ACC112 (cell line): ENCODE results near the gene CCDC122.
A peak's percentile ranks its signal among the peaks of the same experiment; 100 is the strongest.

ENCODE experiments used
- H2AFZ ChIP-seq: fragments of 200-600 bp; sonication (generic); one replicate; pipeline ENCODE4 v1.6.0; 2017; ENCODE audit warnings: antibody characterized with exemption, low read length; ENCODE audit not compliant: unreplicated experiment
- H3K27ac ChIP-seq: fragments of 200-600 bp; sonication (generic); 2 replicates; pipeline ENCODE4 v1.5.1; 2014; ENCODE audit warnings: low read depth, mild to moderate bottlenecking, antibody characterized with exemption, low read length, moderate library complexity
- H3K27me3 ChIP-seq: fragments of 200-600 bp; sonication (generic); 2 replicates; pipeline ENCODE4 v1.6.1; 2014; ENCODE audit warnings: mild to moderate bottlenecking, antibody characterized with exemption, low read length, moderate library complexity, mixed read lengths; ENCODE audit not compliant: insufficient read depth
- H3K36me3 ChIP-seq: fragments of 200-600 bp; sonication (generic); 2 replicates; pipeline ENCODE4 v1.6.1; 2016; ENCODE audit warnings: mild to moderate bottlenecking, antibody characterized with exemption, low read length, moderate library complexity, mixed read lengths; ENCODE audit not compliant: insufficient read depth
- H3K4me1 ChIP-seq: fragments of 200-600 bp; sonication (generic); one replicate; pipeline ENCODE4 v1.6.1; 2016; ENCODE audit warnings: low read length, mixed read lengths; ENCODE audit not compliant: insufficient read depth, unreplicated experiment, control insufficient read depth
- H3K4me3 ChIP-seq: fragments of 200-600 bp; sonication (generic); 2 replicates; pipeline ENCODE4 v1.5.1; 2014; ENCODE audit warnings: mild to moderate bottlenecking, low read depth, low read length
- H3K79me2 ChIP-seq: fragments of 200-600 bp; sonication (generic); one replicate; pipeline ENCODE4 v1.6.0; 2016; ENCODE audit warnings: low read length; ENCODE audit not compliant: control insufficient read depth, unreplicated experiment, insufficient read depth

CCDC122 gene

GRCh38 chr13:43877766-43878165 is 1.8 kb downstream of the CCDC122 start:
- Histone ChIP-seq H2AFZ (no peak overlapping the region), H3K27ac (no peak overlapping the region; the same call in 1 of the 2 replicates)

GRCh38 chr13:43877326-43877725 is 2.2 kb downstream of the CCDC122 start:
- H2AFZ ChIP-seq = no peak overlapping the region
- H3K36me3 ChIP-seq = peaks cover 5% of the 10 kb centered on the region; the same call in 1 of the 2 replicates
- no peak overlapping the region for H3K4me3 ChIP-seq
- H3K79me2 ChIP-seq = peaks cover 12% of the 10 kb centered on the region
- no peaks in the 10 kb centered on the region for H3K27me3 ChIP-seq
- peaks cover 18% of the 10 kb centered on the region for H3K4me1 ChIP-seq
- H3K27ac ChIP-seq = no peak overlapping the region

More at GRCh38 chr13:43877766-43878165, 1.8 kb downstream of the CCDC122 start:
- Histone ChIP-seq H3K36me3 (peaks cover 5% of the 10 kb centered on the region; the same call in 1 of the 2 replicates), H3K4me1 (peaks cover 18% of the 10 kb centered on the region), H3K4me3 (peak overlapping the region; percentile 84), H3K79me2 (peaks cover 12% of the 10 kb centered on the region), H3K27me3 (no peaks in the 10 kb centered on the region)

DNA sequence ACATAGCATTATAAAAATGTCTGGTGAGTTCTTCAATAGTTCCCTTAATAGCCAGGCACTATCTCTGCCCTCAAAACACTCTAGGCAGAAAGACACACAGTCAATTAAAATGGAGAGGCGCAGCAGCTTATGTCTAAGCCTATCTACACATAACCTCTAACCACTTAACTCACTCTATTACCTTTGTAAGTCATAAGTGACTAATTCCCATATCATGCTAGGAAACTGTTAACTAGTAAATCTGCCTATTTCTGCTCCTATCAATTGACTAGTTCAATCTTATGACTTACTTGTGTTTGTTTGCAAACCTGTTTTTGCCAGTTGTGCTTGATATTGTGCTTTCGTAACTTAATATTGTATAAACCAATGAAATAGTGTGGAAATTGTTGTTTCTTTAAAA is 3.2 kb downstream of the CCDC122 start:
- H3K36me3 ChIP-seq = peaks cover 5% of the 10 kb centered on the region; the same call in 1 of the 2 replicates
- no peak overlapping the region for H3K27ac ChIP-seq
- no peak overlapping the region for H3K4me3 ChIP-seq
- H3K27me3 ChIP-seq = no peaks in the 10 kb centered on the region
- H3K79me2 ChIP-seq = peaks cover 12% of the 10 kb centered on the region
- peaks cover 18% of the 10 kb centered on the region for H3K4me1 ChIP-seq
- H2AFZ ChIP-seq = no peak overlapping the region

DNA sequence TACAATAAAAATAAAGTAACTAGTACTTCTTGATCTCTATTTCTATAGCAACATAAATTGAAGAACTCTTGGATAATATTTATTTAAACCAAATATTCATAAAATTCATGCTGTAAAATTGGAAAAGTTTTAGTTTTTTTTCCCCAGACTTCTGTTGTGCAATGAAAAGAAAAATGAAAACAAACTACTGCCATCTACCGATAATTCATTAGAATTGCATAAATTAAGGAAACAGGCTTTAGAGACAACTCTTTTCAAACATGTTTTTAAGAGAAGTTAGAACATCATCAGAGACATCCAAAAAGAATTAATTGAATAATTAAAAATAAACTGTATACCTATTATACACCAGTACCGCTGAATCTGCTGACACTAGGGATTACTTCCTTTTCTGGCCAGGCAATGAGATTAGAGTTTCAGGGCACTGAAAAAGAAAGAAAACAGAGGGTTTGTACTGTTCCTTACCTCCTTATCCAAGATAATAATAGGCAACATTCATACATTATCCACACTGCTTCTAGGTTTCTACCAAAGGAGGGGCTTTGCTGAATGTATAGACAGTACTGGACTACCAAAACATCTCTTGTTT is 4.9 kb downstream of the CCDC122 start:
- Histone ChIP-seq H3K36me3 (peaks cover 5% of the 10 kb centered on the region; the same call in 1 of the 2 replicates), H3K27me3 (no peaks in the 10 kb centered on the region), H3K27ac (no peak overlapping the region), H3K4me3 (no peak overlapping the region), H3K4me1 (peaks cover 15% of the 10 kb centered on the region), H2AFZ (no peak overlapping the region), H3K79me2 (peaks cover 12% of the 10 kb centered on the region)

DNA sequence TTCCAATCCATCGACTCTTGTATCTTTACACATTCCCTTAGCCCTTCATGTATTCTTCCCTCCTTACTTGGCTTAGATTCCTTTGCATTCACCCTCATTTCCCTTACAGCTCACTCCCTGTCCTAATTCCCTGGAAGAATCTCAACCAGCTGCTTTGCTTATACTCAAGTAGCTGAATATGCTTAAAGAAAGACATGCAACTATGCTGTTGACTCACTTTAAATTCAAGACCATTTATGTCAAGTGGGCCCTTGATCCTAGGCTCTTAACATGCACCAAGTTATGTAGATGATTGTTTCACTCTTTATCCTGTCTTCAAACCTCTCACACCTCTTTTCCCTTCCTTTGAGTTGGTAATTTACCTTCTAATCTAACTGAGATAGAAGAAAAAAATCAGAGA is 7.4 kb downstream of the CCDC122 start:
- H2AFZ ChIP-seq = no peak overlapping the region
- H3K79me2 ChIP-seq = no peaks in the 10 kb centered on the region
- peaks cover 5% of the 10 kb centered on the region for H3K36me3 ChIP-seq
- H3K27ac ChIP-seq = no peak overlapping the region
- no peaks in the 10 kb centered on the region for H3K27me3 ChIP-seq
- H3K4me1 ChIP-seq = no peaks in the 10 kb centered on the region
- H3K4me3 ChIP-seq = no peak overlapping the region

DNA sequence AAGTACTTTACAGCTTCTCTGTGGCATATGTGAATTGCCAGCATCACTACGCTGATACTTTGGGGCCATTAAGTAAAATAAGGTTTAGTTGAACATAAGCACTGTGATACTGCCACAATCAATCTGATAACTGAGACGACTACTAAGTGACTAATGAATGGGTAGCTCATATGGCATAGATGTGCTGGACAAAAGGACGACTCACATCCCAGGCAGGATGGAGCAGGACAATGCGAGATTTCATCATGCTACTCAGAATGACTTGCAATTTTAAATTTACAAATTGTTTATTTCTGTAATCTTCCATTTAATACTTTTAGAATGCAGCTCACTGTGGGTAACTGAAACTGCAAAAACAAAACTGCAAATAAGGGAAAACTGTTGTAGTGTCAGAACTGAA is 13.6 kb downstream of the CCDC122 start:
- peaks cover 3% of the 10 kb centered on the region; the same call in 1 of the 2 replicates for H3K36me3 ChIP-seq
- peak overlapping the region; percentile 81 for H3K27ac ChIP-seq
- H3K4me3 ChIP-seq = no peak overlapping the region
- no peak overlapping the region for H2AFZ ChIP-seq
- H3K4me1 ChIP-seq = peaks cover 13% of the 10 kb centered on the region
- H3K27me3 ChIP-seq = no peaks in the 10 kb centered on the region
- H3K79me2 ChIP-seq = no peaks in the 10 kb centered on the region

GRCh38 chr13:43864921-43865320 is 14.6 kb downstream of the CCDC122 start:
- no peak overlapping the region for H3K4me3 ChIP-seq
- H3K27ac ChIP-seq = no peak overlapping the region
- H3K27me3 ChIP-seq = no peaks in the 10 kb centered on the region
- H3K4me1 ChIP-seq = peaks cover 13% of the 10 kb centered on the region
- peaks cover 3% of the 10 kb centered on the region; the same call in 1 of the 2 replicates for H3K36me3 ChIP-seq
- no peak overlapping the region for H2AFZ ChIP-seq
- H3K79me2 ChIP-seq = no peaks in the 10 kb centered on the region

GRCh38 chr13:43861863-43862262 is 17.7 kb downstream of the CCDC122 start:
- no peaks in the 10 kb centered on the region for H3K27me3 ChIP-seq
- no peak overlapping the region for H3K4me3 ChIP-seq
- no peaks in the 10 kb centered on the region for H3K79me2 ChIP-seq
- peaks cover 16% of the 10 kb centered on the region for H3K36me3 ChIP-seq
- H3K4me1 ChIP-seq = peaks cover 13% of the 10 kb centered on the region
- no peak overlapping the region for H3K27ac ChIP-seq
- H2AFZ ChIP-seq = no peak overlapping the region

DNA sequence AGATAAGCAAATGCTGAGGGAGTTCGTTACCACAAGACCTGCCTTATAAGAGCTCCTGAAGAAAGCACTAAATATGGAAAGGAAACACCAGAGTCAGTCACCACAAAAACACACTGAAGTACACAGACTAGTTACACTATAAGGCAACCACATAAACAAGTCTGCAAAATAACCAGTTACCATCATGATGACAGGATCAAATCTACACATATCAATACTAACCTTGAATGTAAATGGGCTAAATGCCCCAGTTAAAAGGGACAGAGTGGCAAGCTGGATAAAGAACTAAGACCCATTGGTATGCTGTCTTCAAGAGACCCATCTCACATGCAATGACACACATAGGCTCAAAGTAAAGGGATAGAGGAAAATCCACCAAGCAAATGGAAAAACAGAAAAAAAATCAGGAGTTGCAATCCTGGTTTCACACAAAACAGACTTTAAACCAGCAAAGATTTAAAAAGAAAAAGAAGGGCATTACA is 26.6 kb downstream of the CCDC122 start:
- Histone ChIP-seq H3K4me1 (peaks cover 16% of the 10 kb centered on the region), H3K4me3 (no peak overlapping the region), H2AFZ (no peak overlapping the region), H3K36me3 (peaks cover 22% of the 10 kb centered on the region), H3K27ac (no peak overlapping the region), H3K27me3 (no peaks in the 10 kb centered on the region), H3K79me2 (peaks cover 2% of the 10 kb centered on the region)

DNA sequence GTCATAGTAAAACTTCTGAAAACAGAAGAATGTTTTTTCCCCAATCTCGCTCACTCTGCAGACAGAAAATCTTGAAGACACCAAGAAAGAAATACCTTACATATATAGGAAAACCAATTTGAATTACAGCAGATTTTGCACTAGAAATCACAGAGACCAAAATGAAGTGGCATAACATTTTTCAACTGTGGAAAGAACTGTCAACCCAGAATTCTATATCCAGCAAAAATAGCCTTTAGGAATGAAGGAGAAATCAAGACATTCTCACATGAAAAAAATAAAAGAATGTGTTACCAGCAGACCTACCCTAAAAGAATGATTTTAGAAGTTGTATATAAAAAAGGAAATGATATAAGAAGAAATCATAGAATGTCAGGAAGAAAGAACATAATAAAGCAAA is 28.7 kb downstream of the CCDC122 start:
- Histone ChIP-seq H3K79me2 (peaks cover 2% of the 10 kb centered on the region), H3K36me3 (peaks cover 22% of the 10 kb centered on the region), H3K27ac (no peak overlapping the region), H3K4me3 (no peak overlapping the region), H3K27me3 (no peaks in the 10 kb centered on the region), H2AFZ (no peak overlapping the region), H3K4me1 (peaks cover 26% of the 10 kb centered on the region)

DNA sequence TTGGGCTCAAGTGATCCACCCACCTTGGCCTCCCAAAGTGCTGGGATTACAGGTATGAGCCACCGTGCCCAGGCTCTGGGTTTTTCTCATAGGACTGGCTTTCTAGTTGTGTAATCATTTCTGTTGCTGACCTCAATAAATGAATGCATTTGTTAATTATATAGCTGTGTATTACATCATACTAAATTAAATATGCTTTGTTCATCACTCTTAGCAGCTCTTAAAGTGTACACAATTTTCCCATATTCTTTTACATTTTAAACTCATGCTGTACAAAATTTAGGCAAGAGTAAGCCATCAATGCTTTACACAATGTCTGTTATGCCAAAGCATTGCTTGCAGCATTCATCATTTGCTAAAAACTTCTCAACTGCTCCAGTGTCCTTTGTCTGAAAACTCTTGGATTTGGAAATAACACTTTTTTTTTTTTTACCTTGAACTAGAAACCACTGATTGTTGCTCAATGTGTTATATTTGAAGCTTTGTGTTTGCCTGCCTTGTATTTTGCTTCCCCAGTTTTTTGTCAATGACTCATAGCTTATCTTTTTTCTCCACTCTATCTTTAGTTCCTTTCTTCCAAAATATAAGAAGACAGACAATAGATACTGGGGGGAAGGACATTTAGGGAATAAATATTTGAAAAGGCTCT is 31.4 kb downstream of the CCDC122 start:
- H3K4me3 ChIP-seq = no peak overlapping the region
- peaks cover 26% of the 10 kb centered on the region for H3K4me1 ChIP-seq
- peaks cover 14% of the 10 kb centered on the region for H3K36me3 ChIP-seq
- H3K27ac ChIP-seq = peak overlapping the region; percentile 42
- no peak overlapping the region for H2AFZ ChIP-seq
- H3K27me3 ChIP-seq = no peaks in the 10 kb centered on the region
- no peaks in the 10 kb centered on the region for H3K79me2 ChIP-seq
